GM19328 (cell line): ENCODE measurements around the gene ASIC3.
"Not testable (repeated sequence)": the region's sequence is repeated elsewhere in the genome, so short reads cannot be mapped to it uniquely, and the experiment has no call there.

Experiments
- ATAC-seq: cut with Tn5 transposase; IDR thresholded peaks from one replicate; pipeline ENCODE4 v1.9.1; 2021; ENCODE audit warnings: mild to moderate bottlenecking, moderate library complexity; ENCODE audit not compliant: unreplicated experiment

The ASIC3 gene

GRCh38 chr7:151032936-151033863 is 15.1 kb upstream of the ASIC3 start:
- ATAC-seq = no peak

GRCh38 chr7:151033864-151034249 is 14.5 kb upstream of the ASIC3 start:
- no peak for ATAC-seq

- ATAC-seq = no peak
Measured at GRCh38 chr7:151034312-151035025, 13.9 kb upstream of the ASIC3 start.

- no peak for ATAC-seq
Measured at GRCh38 chr7:151035026-151035717, 13.2 kb upstream of the ASIC3 start.

GRCh38 chr7:151035902-151036301 is 12.4 kb upstream of the ASIC3 start:
- ATAC-seq = no peak

- no peak for ATAC-seq
Measured at GRCh38 chr7:151038951-151039849, 9.1 kb upstream of the ASIC3 start.

- no peak for ATAC-seq
Measured at GRCh38 chr7:151039850-151040548, 8.3 kb upstream of the ASIC3 start.

GRCh38 chr7:151040616-151041375 is 7.5 kb upstream of the ASIC3 start:
- ATAC-seq = no peak

GRCh38 chr7:151043449-151043848 is 4.9 kb upstream of the ASIC3 start:
- ATAC-seq = not testable (repeated sequence)

- ATAC-seq = no peak
Measured at GRCh38 chr7:151043959-151044358, 4.4 kb upstream of the ASIC3 start.

- ATAC-seq = no peak
Measured at GRCh38 chr7:151045262-151045661, 3.1 kb upstream of the ASIC3 start.

- no peak for ATAC-seq
Measured at GRCh38 chr7:151045967-151046366, 2.4 kb upstream of the ASIC3 start.

GRCh38 chr7:151046603-151047573 is 1.4 kb upstream of the ASIC3 start:
- ATAC-seq = no peak

- no peak for ATAC-seq
Measured at GRCh38 chr7:151048911-151049463, 656 bp downstream of the ASIC3 start.

GRCh38 chr7:151051108-151051507 is 2.8 kb downstream of the ASIC3 start:
- ATAC-seq = no peak

GRCh38 chr7:151053096-151053495 is 4.8 kb downstream of the ASIC3 start:
- no peak for ATAC-seq

GRCh38 chr7:151053751-151054150 is 5.4 kb downstream of the ASIC3 start:
- ATAC-seq = no peak

GRCh38 chr7:151056283-151056665 is 7.9 kb downstream of the ASIC3 start:
- no peak for ATAC-seq
